GM19463 (cell line): Measurements from ENCODE around the gene ERCC2.

Source experiments
- ATAC-seq: cut with Tn5 transposase; IDR thresholded peaks from one replicate; pipeline ENCODE4 v1.9.1; 2021; ENCODE audit warnings: mild to moderate bottlenecking, moderate library complexity; ENCODE audit not compliant: unreplicated experiment

Gene ERCC2

DNA sequence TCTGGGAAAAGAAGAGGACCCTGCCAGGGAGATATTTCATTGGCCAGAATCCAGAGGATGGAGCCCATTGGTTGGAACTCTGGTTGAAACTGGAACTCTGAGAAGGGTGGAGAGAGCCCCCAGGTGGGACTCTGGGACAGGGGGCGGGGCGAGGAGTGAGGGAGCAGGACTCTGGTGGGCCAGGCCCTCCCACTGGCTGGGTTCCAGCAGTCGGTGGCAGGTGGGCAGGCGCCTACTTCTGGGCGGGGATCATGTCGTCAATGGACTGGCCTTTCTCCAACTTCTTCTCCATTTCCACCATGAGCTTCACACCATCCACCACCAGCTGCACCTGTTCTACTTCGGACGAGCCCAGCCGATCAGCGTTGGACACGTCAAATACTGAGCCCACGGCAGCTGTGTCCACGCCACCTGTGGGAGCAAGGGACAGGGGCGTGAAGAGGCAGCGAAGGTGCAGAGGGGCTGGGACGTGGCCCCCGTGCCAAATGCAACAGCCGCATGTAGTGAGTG is 63.8 kb downstream of the ERCC2 start:
- ATAC-seq, result no peak

DNA sequence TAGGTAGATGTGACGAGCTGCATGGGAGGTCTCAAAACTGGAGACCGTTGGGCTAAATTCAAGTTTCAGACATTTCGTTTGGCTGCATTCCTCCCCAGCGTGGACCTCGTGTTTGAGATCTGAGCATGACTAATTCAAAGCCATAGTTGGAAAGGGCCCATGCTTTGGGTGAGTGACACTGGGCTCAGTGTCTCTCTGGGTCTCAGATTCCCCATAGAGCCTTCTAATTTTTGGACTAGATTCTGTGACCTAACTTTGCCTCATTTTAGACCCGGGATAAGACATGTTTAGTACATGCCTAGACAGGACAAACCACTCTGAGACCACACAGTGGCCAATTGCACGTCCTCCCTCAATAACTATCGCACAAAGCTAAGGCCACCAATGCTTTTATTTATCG is 64.3 kb downstream of the ERCC2 start:
- ATAC-seq, result no peak

DNA sequence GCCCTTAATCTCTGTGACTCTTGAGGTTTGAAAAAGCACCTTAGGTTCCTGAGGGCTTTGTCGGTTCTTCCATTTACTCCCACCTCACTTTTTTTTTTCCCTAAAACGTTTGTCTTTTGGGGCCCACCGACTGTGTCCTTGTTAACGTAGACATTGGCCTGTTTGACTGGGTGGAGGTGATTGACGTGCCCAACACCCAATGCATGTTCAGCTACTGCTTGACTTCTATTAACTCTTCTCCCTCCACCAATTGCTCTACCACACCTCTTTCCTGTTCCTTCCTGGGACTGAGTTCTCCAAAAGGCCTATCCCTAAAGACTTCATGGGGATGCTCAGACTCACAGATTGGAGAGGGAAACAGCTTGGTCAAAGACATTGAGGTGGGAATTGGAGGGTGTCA is 65.0 kb downstream of the ERCC2 start:
- ATAC-seq, result no peak

DNA sequence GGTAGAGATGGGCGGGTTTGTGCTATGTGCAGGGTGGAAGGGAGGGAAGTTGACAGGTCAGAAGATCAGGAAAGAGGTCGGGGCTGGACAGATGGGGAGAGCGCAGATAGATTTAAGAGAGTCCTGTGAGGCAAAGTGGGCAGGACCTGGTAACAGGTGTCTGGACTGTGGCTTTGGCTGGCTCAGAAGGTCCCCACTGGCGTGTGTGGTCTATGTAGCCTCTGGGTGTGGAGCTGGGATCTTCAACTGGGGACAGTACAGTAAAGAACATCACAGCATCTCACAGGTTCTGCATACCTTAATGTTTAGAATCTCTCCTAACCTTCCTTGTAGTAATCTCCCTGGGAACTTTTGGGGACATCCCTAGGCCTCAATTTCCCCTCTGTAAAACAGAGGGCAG is 65.4 kb downstream of the ERCC2 start:
- ATAC-seq, result no peak

DNA sequence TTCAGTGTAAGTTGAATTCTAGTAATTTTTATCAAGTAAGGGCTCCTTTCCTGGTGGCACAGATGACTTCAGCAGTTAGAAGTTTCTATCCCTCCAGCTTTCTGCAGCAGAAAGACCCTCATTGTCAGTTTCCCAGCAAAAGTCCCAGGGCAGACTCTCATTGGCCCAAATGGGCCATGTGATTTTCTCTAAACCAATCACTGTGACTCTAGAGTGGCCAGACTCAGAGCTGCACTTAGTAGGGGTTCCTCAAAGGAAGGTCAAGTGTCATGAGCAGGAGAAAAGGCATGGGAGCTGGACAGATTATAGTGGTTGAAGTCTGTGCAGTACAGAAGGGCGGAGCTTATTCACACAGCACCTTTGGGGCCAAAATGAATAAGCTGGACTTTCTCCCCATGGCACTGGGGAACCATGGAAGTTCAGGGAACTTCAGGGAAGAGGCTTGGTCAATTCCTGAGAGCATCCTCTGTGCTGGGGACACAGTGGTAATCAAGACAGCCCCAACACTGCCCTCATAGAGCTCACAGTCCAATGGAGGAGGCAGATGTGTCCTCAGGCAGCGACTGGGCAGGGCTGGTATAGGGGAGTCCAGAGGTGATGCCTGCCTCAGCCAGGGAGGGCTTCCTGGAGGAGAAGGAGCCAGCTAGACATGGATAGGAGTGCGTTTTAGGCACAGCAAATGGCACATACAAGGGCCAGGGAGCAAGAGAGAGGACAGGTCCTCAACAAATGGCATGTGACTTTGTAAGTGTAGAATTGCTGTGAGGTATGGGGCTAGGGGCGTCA is 66.0 kb downstream of the ERCC2 start:
- no peak for ATAC-seq

DNA sequence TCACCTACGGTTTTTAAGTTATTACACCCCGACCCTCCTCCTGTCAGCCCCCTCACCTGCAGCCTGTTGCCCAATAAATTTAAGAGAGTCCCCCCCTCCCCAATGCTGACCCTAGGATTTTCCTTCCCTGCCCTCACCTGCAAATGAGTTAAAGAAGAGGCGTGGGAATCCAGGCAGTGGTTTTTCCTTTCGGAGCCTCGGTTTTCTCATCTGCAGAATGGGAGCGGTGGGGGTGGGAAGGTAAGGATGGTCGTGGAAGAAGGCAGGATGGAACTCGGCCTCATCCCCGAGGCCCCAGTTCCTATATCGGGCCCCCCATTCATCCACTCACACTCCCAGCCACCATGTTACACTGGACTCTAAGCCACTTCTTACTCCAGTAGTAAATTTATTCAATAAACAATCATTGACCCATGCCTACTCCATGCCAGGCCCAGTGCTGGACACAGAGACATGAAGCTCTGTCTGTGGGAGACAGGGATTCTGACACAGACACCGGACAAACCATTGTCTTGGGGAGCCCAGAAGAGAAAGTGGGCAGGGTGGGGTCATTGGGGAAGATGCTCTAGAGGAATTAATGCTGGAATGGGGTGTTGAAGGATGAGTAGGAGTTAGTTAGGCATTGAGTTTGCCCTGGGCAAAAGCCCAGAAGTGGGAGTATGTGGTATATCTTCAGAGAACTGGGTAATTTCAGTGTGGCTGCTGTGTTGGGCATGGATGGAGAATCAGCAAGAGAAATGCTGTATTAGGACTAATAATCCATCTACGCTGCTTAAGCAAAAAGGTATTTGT is 66.9 kb downstream of the ERCC2 start:
- no peak for ATAC-seq

DNA sequence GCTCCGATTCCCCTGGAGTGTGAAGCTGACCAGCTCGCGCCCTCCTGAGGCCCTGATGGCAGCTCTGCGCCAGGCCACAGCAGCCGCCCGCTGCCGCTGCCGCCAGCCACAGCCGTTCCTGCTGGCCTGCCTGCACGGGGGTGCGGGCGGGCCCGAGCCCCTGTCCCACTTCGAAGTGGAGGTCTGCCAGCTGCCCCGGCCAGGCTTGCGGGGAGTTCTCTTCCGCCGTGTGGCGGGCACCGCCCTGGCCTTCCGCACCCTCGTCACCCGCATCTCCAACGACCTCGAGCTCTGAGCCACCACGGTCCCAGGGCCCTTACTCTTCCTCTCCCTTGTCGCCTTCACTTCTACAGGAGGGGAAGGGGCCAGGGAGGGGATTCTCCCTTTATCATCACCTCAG is 68.0 kb downstream of the ERCC2 start:
- no peak for ATAC-seq
